Adrenal gland (tissue), 12 donors: ENCODE data around the gene MEX3A. TPM values are rescaled to one million over a fixed set of nuclear protein-coding genes. Genes with fewer than 3 reads are reported as not detected.
A peak's percentile ranks its signal among the peaks of the same experiment; 100 is the strongest.

Source experiments
- DNase-seq, 7 donors: peaks; one replicate each; pipeline ENCODE4 v3.0.0-alpha.2; 2019 to 2020
- H3K27ac ChIP-seq, 5 donors: fragments of 200-600 bp; sonication (generic) in 4 of 5; 1 replicate in 3 of 5; 2 replicates in 2 of 5; pipeline versions ENCODE4 v1.5.1 to v1.8.0; 2016 to 2020; ENCODE audit warnings: mild to moderate bottlenecking in 1 of 5
- H3K27me3 ChIP-seq: fragments of 200-600 bp; 2 replicates; pipeline ENCODE4 v1.8.0; 2021
- H3K36me3 ChIP-seq, 2 donors: fragments of 200-600 bp; replicated peaks in 1 of 2; 1 replicate in 1 of 2; 2 replicates in 1 of 2; pipeline versions ENCODE4 v1.5.1 to v1.8.0; 2018 to 2022
- H3K4me1 ChIP-seq, 2 donors: fragments of 200-600 bp; replicated peaks in 1 of 2; 1 replicate in 1 of 2; 2 replicates in 1 of 2; pipeline versions ENCODE4 v1.5.1 to v1.8.0; 2018 to 2021
- H3K4me3 ChIP-seq, 4 donors: fragments of 200-600 bp; sonication (generic) in 3 of 4; one replicate each; pipeline ENCODE4 v1.5.1; 2016 to 2018
- H3K9me3 ChIP-seq, 3 donors: fragments of 200-600 bp; sonication (generic) in 1 of 3; replicated peaks in 1 of 3; 1 replicate in 2 of 3; 2 replicates in 1 of 3; pipeline versions ENCODE4 v1.5.1 to v1.8.0; 2016 to 2021
- POLR2A ChIP-seq, 2 donors: fragments of 450-650 bp; IDR thresholded peaks; one replicate each; pipeline ENCODE4 v1.6.1; 2017; ENCODE audit warnings: antibody characterized with exemption in 2 of 2, mild to moderate bottlenecking in 2 of 2, moderate library complexity in 1 of 2
- WGBS, 4 donors: extraction: QIAGEN DNeasy Blood & Tissue Kit in 2 of 4; methylation state at CpG; one replicate each; pipeline versions ENCODE4 v1.1.5 to v1.1.7; 2013 to 2017; 5-methylcytosine and 5-hydroxymethylcytosine counted together
- intact Hi-C, 2 donors: fragments of 100-400 bp; cut with DNase I; formaldehyde crosslinking; loops; one replicate each; pipeline versions ENCODE4 v1.14.1 to v1.15.0; 2022 to 2023
- polyA plus RNA-seq, 3 donors: library from polyadenylated mRNA; stranded (reverse); fragments of 200-250 nt in 2 of 3; fragments of 350-450 nt in 1 of 3; fragmentation: Illumina TruSeq in 1 of 3; extraction: RNeasy Lipid Tissue Mini Kit (QIAGEN cat#74804) in 1 of 3; gene quantifications; one replicate each; pipeline ENCODE4 v1.2.3, GENCODE V29; 2013 to 2014
- total RNA-seq, 9 donors: library from RNA; depleted of rRNA in 4 of 9; stranded (reverse); fragments of >200 nt in 4 of 9; fragments of 120-200 nt in 1 of 9; fragmentation: NEBNext Ultra II Directional in 1 of 9; extraction: Animal tissue kit (Norgen Biotek cat#: 25700) in 1 of 9; gene quantifications; one replicate each; pipeline versions ENCODE4 v1.1.0 to v1.2.4, GENCODE V29; 2013 to 2023
- TF ChIP-seq, protein P1 (sequence below), 6 experiments: fragments of 450-650 bp in 4 of 6; fragments of 200-600 bp in 2 of 6; sonication (generic) in 1 of 6; IDR thresholded peaks; 1 replicate in 5 of 6; 2 replicates in 1 of 6; pipeline versions ENCODE4 v1.5.1 to v1.8.0; 2016 to 2021; ENCODE audit warnings: antibody characterized with exemption in 6 of 6, mild to moderate bottlenecking in 2 of 6, moderate library complexity in 1 of 6
- donor health status: healthy with polysubstance abuse.
- donor health status: Bipolar disorder and iron deficiency.
- donor health status: DM: yes; HTN: yes; CAD: no.
- donor health status: DM: no; HTN: no; CAD: no.
- donor health status: DM: no; HTN: no; CAD: no.
- donor health status: DM: yes; HTN: yes; CAD: no.

MEX3A gene
- total and polyA plus RNA-seq, 12 donors, result 0.09 to 2.4 (median 0.37) TPM

- Histone ChIP-seq H3K27ac (peak within 1 kb of the TSS; percentile 73 to 94 (median 92)), H3K27me3 (no peaks in the 10 kb centered on the region), H3K9me3 (no peaks in the 10 kb centered on the region), H3K4me1 (peaks cover 0 to 22% of the 10 kb centered on the region in 2 donors), H3K36me3 (no peaks in the 10 kb centered on the region), H3K4me3 (peak within 1 kb of the TSS; percentile 57 to 97 (median 84))
- intact Hi-C loops, result loop anchor here in 1 of 2 donors (5.0 kb wide), 1 partner anchor 42 kb away; no protein-coding TSS in a partner anchor
- TF ChIP-seq, protein P1, sequence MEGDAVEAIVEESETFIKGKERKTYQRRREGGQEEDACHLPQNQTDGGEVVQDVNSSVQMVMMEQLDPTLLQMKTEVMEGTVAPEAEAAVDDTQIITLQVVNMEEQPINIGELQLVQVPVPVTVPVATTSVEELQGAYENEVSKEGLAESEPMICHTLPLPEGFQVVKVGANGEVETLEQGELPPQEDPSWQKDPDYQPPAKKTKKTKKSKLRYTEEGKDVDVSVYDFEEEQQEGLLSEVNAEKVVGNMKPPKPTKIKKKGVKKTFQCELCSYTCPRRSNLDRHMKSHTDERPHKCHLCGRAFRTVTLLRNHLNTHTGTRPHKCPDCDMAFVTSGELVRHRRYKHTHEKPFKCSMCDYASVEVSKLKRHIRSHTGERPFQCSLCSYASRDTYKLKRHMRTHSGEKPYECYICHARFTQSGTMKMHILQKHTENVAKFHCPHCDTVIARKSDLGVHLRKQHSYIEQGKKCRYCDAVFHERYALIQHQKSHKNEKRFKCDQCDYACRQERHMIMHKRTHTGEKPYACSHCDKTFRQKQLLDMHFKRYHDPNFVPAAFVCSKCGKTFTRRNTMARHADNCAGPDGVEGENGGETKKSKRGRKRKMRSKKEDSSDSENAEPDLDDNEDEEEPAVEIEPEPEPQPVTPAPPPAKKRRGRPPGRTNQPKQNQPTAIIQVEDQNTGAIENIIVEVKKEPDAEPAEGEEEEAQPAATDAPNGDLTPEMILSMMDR (IDR thresholded peaks at IDR 0.05), result no peak
- TF ChIP-seq POLR2A (IDR thresholded peaks at IDR 0.05), result peak in 1 of 2 donors; percentile 54
- WGBS, 4 donors, result 0 to 1% (median 0%) methylated on average over 17 to 53 of the region's 53 CpGs
- peak; percentile 98 to 99 (median 98) for DNase-seq
These were observed 27.6 kb downstream of the MEX3A start, which contains the start of gene LAMTOR2 for GRCh38 chr1:156054500-156055280. Gene LAMTOR2, plus strand, starts transcription at chr1:156054782. Its CDS starts 108 bp downstream, at chr1:156054890.

DNA sequence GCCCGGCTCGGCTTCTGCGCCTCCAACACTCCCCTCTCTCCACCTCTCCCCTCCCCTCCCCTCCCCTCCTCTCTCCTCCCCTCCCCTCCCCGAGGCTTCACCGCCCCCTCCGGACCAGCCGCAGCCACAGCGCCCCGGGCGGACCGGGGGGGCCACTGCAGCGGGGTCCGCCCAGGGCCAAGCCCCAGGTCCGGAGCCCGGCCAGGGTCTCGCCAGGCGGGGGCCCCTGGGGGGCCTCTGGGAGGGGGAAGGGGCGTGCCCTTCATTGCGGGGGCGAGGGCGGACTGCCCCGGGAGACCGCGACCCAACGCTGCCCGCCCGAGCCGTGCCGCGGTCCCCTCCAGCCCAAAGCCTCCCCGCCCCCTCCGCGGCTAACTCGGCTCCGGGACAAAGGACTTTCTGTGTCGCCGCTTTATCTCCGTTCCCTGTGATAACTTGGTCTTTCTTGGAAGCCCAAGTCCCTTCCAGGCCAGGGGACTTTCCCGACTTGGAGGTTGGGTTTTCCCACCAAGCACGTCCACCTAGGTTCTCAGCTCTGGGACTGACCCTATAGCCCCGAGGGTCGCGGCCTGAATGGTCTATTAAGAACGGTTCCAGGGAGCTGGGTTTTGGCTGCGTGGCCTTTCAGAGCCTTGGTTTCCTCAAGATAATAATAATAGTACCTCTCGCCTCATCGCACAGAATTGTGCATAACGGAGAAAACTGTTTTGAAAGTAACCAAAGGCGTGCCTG is 28.3 kb downstream of the MEX3A start, which contains the start of gene UBQLN4:
UBQLN4 (minus strand) TSS at position 31 of the 732 bp plus-strand sequence. CDS start 97 bp downstream, outside the sequence.
- Histone ChIP-seq H3K36me3 (no peaks in the 10 kb centered on the region), H3K27ac (peak within 1 kb of the TSS; percentile 73 to 94 (median 92)), H3K4me3 (peak within 1 kb of the TSS; percentile 57 to 97 (median 84)), H3K4me1 (peaks cover 0 to 22% of the 10 kb centered on the region in 2 donors), H3K27me3 (no peaks in the 10 kb centered on the region), H3K9me3 (no peaks in the 10 kb centered on the region)
- TF ChIP-seq POLR2A (IDR thresholded peaks at IDR 0.05), result peak in 1 of 2 donors; percentile 13
- TF ChIP-seq, protein P1 (IDR thresholded peaks at IDR 0.05), result peak; percentile 13 to 54 (median 33)
- peak; percentile 90 to 95 (median 90) for DNase-seq
- 0 to 1% (median 0%) methylated on average over 16 to 47 of the region's 49 CpGs for WGBS, 4 donors
- intact Hi-C loops, result no loop called here

GRCh38 chr1:156052862-156053767 is 29.1 kb downstream of the MEX3A start:
- H3K9me3 ChIP-seq, result no peaks in the 10 kb centered on the region
- WGBS, 4 donors, result 0 to 1% (median 1%) methylated on average over 21 to 53 of the region's 63 CpGs
- TF ChIP-seq, protein P1 (IDR thresholded peaks at IDR 0.05), result peak in 4 of 6 experiments; percentile 2 to 35 (median 24)
- TF ChIP-seq POLR2A (IDR thresholded peaks at IDR 0.05), result peak in 1 of 2 donors; percentile 8
- H3K27ac ChIP-seq, result peak overlapping the region in 3 of 5 donors; percentile 38 to 92 (median 48)
- H3K4me1 ChIP-seq, result peaks cover 0 to 22% of the 10 kb centered on the region in 2 donors
- DNase-seq, result peak; percentile 48 to 67 (median 60)
- peak overlapping the region; percentile 40 to 73 (median 57) for H3K4me3 ChIP-seq
- intact Hi-C loops, result no loop called here
- no peaks in the 10 kb centered on the region for H3K27me3 ChIP-seq
- peaks cover 0 to 1% of the 10 kb centered on the region in 2 donors for H3K36me3 ChIP-seq
